ENCODE measurements around the gene BCL7C. TPM values are rescaled to one million over a fixed set of nuclear protein-coding genes. Genes with fewer than 3 reads are reported as not detected.

Gene BCL7C
- total RNA-seq, 1 donor from 2014 or later, result 34.2 TPM

DNA sequence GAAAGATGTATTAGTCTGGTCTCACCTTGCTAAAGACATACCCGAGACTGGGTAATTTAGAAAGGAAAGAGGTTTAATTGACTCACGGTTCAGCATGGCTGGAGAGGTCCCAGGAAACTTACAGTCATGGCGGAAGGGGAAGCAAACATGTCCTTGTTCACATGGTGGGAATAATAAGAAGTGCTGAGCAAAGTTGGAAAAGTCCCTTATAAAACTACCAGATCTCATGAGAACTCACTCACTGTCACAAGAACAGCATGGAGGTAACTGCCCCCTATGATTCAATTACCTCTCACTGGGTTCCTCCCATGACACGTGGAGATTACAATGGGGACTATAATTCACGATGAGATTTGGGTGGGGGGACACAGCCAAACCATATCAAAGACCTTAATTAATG is 53.3 kb downstream of the BCL7C start:
- Mint-ChIP-seq H3K36me3 (ENCODE audit: insufficient read depth) (peaks cover 1% of the 10 kb centered on the region), H3K4me1 (ENCODE audit: low read depth) (peaks cover 15% of the 10 kb centered on the region), H3K27me3 (no peaks in the 10 kb centered on the region), H3K4me3 (ENCODE audit: low read depth) (no peak overlapping the region), H3K9me3 (ENCODE audit: low read depth) (peaks cover 3% of the 10 kb centered on the region), H3K27ac (no peak overlapping the region)
- no peak for DNase-seq (ENCODE audit: low spot score, unreplicated experiment)
- TF ChIP-seq, protein P1, sequence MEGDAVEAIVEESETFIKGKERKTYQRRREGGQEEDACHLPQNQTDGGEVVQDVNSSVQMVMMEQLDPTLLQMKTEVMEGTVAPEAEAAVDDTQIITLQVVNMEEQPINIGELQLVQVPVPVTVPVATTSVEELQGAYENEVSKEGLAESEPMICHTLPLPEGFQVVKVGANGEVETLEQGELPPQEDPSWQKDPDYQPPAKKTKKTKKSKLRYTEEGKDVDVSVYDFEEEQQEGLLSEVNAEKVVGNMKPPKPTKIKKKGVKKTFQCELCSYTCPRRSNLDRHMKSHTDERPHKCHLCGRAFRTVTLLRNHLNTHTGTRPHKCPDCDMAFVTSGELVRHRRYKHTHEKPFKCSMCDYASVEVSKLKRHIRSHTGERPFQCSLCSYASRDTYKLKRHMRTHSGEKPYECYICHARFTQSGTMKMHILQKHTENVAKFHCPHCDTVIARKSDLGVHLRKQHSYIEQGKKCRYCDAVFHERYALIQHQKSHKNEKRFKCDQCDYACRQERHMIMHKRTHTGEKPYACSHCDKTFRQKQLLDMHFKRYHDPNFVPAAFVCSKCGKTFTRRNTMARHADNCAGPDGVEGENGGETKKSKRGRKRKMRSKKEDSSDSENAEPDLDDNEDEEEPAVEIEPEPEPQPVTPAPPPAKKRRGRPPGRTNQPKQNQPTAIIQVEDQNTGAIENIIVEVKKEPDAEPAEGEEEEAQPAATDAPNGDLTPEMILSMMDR (IDR thresholded peaks at IDR 0.05; ENCODE audit: unreplicated experiment), result no peak

DNA sequence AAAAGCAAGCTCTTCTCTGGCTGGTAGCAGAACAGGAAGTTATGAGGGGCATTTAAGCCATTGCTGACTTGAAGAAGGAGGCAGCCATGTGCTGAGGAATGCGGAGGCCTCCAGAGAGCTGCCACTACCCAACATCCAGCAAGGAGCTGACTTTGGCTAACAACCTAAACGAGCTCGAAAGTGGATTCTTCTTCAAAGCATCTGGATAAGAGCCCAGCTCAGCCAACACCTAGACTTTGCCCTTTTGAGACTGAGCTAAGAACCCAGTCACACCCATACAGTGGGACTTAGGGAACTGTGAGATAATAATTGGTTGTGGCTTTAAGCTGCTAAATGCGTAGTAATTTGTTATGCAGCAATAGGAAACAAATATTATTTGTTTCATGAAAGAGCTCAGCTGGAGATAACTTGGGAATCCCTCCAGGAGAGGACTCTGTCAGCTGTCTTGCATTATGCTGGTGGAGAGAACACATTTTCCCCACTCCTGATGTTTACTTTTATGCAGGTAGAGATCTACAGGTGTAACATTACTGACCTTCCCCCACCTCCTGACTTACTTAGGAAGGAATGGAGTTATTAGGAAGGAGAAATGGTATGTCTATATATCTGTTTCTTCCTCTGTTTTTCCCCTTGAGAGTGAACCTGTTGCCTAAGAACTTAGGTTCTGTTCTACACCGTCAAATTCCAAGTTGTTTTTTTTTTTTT is 54.2 kb downstream of the BCL7C start:
- Mint-ChIP-seq H3K36me3 (ENCODE audit: insufficient read depth) (peaks cover 1% of the 10 kb centered on the region), H3K4me1 (ENCODE audit: low read depth) (peaks cover 13% of the 10 kb centered on the region), H3K9me3 (ENCODE audit: low read depth) (peaks cover 3% of the 10 kb centered on the region), H3K27me3 (no peaks in the 10 kb centered on the region), H3K27ac (no peak overlapping the region), H3K4me3 (ENCODE audit: low read depth) (no peak overlapping the region)
- TF ChIP-seq, protein P1 (IDR thresholded peaks at IDR 0.05; ENCODE audit: unreplicated experiment), result no peak
- no peak for DNase-seq (ENCODE audit: low spot score, unreplicated experiment)

DNA sequence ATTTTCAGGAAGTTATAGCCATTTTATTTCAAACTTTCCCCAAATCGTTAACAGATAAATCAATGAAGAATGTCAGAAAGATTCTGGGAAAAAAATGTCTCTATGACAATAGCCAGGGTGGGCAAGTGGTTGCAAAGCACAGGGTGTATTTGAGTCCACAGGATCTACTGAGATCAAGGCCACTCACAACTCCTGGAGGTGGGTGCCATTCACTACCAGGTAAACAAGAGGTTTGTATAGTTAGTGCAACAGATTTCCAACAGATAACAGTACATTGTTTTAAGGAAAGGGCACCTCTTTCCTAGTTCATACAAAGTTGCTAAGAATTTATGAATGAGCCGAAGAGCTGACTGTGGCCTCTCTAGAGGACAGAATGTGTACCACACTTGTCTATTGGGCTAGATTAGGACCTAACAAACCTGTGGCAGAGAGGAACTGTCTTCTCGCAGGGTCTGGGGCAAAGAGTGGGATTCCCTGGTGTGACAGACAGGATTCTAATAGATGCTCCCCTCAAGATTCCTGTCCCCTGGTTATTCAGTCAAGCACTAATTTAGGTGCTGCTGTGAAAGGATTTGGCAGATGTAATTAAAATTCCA is 54.9 kb downstream of the BCL7C start:
- Mint-ChIP-seq H3K27me3 (no peaks in the 10 kb centered on the region), H3K27ac (peak overlapping the region; percentile 21), H3K9me3 (ENCODE audit: low read depth) (peaks cover 3% of the 10 kb centered on the region), H3K4me1 (ENCODE audit: low read depth) (peaks cover 13% of the 10 kb centered on the region), H3K36me3 (ENCODE audit: insufficient read depth) (peaks cover 1% of the 10 kb centered on the region), H3K4me3 (ENCODE audit: low read depth) (no peak overlapping the region)
- DNase-seq (ENCODE audit: low spot score, unreplicated experiment), result no peak
- TF ChIP-seq, protein P1 (IDR thresholded peaks at IDR 0.05; ENCODE audit: unreplicated experiment), result peak; percentile 22

DNA sequence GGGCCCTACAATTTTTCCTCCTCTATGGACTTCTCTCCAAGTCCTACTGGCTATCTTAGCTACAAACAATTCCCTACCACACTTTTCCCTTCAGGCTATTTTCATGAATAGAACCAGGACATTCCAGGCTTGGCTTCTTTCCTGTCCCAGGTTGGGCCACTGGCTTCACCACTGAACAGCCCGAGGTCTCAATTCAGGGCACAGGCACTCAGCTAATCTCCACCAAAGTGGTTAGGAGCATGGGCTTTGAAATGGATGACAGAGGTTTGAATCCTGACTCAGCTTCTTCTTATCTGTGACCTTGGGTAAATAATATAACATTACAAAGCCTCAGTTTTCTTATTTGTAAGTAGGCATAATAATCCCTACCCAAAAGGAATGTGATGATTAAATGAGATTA is 56.0 kb downstream of the BCL7C start:
- no peak for DNase-seq (ENCODE audit: low spot score, unreplicated experiment)
- peaks cover 13% of the 10 kb centered on the region for H3K4me1 Mint-ChIP-seq (ENCODE audit: low read depth)
- no peak overlapping the region for H3K27ac Mint-ChIP-seq
- H3K27me3 Mint-ChIP-seq, result no peaks in the 10 kb centered on the region
- H3K36me3 Mint-ChIP-seq (ENCODE audit: insufficient read depth), result peaks cover 3% of the 10 kb centered on the region
- TF ChIP-seq, protein P1 (IDR thresholded peaks at IDR 0.05; ENCODE audit: unreplicated experiment), result no peak
- no peak overlapping the region for H3K4me3 Mint-ChIP-seq (ENCODE audit: low read depth)
- peaks cover 3% of the 10 kb centered on the region for H3K9me3 Mint-ChIP-seq (ENCODE audit: low read depth)

Small RNA genes within 50 kb of the gene (microRNA-seq; reads per million reads assigned to microRNA genes)
- not detected for gene MIR4519 (ENCODE audit: borderline number of aligned reads, unreplicated experiment)
- gene MIR762 (ENCODE audit: borderline number of aligned reads, unreplicated experiment), result 3.6 reads per million

Other genes starting within 250 kb of the BCL7C start
- 57.6 and 58.7 TPM in 2 replicates for gene PRR14, start 243.1 kb downstream of the BCL7C start, total RNA-seq
- gene FBRS, start 235.6 kb downstream of the BCL7C start, total RNA-seq, result 75.3 and 91.1 TPM in 2 replicates
- 103 and 104 TPM in 2 replicates for gene SRCAP, start 194.9 kb downstream of the BCL7C start, total RNA-seq
- gene PHKG2, start 145.7 kb downstream of the BCL7C start, total RNA-seq, result 53.5 and 61.8 TPM in 2 replicates
- 19.3 and 22.2 TPM in 2 replicates for gene CFAP119, start 132.0 kb downstream of the BCL7C start, total RNA-seq
- 137 and 155 TPM in 2 replicates for gene RNF40, start 131.8 kb downstream of the BCL7C start, total RNA-seq
- 33.0 and 35.0 TPM in 2 replicates for gene ZNF629, start 106.9 kb downstream of the BCL7C start, total RNA-seq
- 4.5 and 5.1 TPM in 2 replicates for gene CTF1, start 2.5 kb upstream of the BCL7C start, total RNA-seq
- gene FBXL19, start 29.5 kb upstream of the BCL7C start, total RNA-seq, result 65.6 and 66.8 TPM in 2 replicates
- 19.1 and 19.5 TPM in 2 replicates for gene ORAI3, start 55.0 kb upstream of the BCL7C start, total RNA-seq
- 25.4 and 27.7 TPM in 2 replicates for gene SETD1A, start 63.7 kb upstream of the BCL7C start, total RNA-seq
- gene HSD3B7, start 91.1 kb upstream of the BCL7C start, total RNA-seq, result 4.6 and 5.5 TPM in 2 replicates
- 1.0 and 1.6 TPM in 2 replicates for gene STX1B, start 116.6 kb upstream of the BCL7C start, total RNA-seq
- gene STX4, start 139.5 kb upstream of the BCL7C start, total RNA-seq, result 49.4 and 50.3 TPM in 2 replicates
- gene ZNF668, start 180.2 kb upstream of the BCL7C start, total RNA-seq, result 14.3 and 17.5 TPM in 2 replicates
- 28.5 and 32.6 TPM in 2 replicates for gene ZNF646, start 180.3 kb upstream of the BCL7C start, total RNA-seq
- 2.3 and 2.9 TPM in 2 replicates for gene PRSS53, start 194.9 kb upstream of the BCL7C start, total RNA-seq
- 51.0 and 54.8 TPM in 2 replicates for gene VKORC1, start 200.7 kb upstream of the BCL7C start, total RNA-seq
- gene BCKDK, start 214.3 kb upstream of the BCL7C start, total RNA-seq, result 40.1 and 41.7 TPM in 2 replicates
- gene KAT8, start 223.6 kb upstream of the BCL7C start, total RNA-seq, result 72.4 and 76.1 TPM in 2 replicates
- gene PRSS8, start 241.7 kb upstream of the BCL7C start, total RNA-seq, result 107 and 111 TPM in 2 replicates